GM18517 (cell line): Measurements from ENCODE around the gene TRAF3IP1.
"Not testable (repeated sequence)": the region's sequence is repeated elsewhere in the genome, so short reads cannot be mapped to it uniquely, and the experiment has no call there.

Experiments used
- ATAC-seq: cut with Tn5 transposase; IDR thresholded peaks from one replicate; pipeline ENCODE4 v1.9.1; 2021; ENCODE audit warnings: mild to moderate bottlenecking, moderate library complexity; ENCODE audit not compliant: unreplicated experiment

The TRAF3IP1 gene

GRCh38 chr2:238338710-238339394 lies 18.5 kb downstream of the TRAF3IP1 start:
- ATAC-seq: no peak

DNA sequence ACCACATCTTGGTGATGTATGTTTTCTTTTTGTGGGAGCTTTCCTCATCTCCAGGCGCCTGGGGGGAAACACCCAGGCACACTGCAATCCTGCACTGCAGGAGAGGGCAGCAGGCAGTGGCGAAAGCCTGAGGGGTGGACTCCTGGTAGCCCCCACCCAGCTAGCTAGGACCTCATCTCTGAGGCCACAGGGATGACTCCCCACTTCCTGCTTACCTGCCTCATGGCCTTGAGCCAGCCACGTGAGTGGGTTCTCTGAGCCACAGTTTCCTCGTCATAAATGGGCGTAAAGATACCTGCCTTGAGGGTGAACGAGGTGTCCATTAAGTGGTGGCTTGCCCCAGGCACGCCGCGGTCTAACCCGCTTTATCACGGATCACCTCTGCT lies 19.1 kb downstream of the TRAF3IP1 start:
- ATAC-seq: no peak

DNA sequence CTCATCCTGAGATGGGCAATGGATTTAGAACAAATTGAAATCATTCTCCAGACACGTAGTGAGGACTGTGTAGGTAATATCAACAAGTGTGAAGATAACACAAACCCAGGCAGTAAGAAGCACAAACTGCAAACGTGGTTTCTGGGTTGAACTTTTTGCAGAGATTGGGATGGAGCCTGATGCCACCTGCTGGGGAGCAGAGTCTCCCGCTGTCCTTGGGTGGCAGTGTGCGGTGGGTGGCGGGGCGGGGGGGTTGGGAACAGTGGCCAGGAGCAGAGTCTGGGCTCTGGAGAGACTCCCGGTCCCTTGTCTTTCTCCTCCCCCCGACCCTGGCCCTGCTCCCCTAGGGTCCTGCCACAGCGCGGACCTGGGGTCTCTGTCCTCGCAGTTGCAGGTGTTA lies 19.5 kb downstream of the TRAF3IP1 start:
- no peak for ATAC-seq

GRCh38 chr2:238341536-238341935 lies 21.2 kb downstream of the TRAF3IP1 start:
- ATAC-seq: no peak

GRCh38 chr2:238344035-238344434 lies 23.7 kb downstream of the TRAF3IP1 start:
- no peak for ATAC-seq

DNA sequence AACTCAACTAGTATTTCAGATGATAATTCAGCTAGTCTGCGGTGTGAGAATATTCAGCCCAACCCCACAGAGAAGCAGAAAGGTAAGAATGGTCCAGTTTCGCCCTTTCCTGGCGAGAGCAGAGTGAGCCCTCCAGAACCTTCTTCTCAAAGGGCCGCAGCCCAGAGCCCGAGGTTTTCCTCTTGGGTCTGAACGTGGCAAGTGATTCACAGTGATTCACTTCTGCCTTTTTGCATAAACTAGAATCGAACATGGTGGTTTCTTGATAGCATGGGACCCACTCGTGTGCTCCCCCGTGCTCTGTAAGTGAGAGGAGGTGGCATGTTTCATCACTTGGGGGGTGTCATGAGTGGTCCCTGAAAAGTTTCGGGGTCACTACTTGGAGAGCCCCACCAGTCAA lies 24.2 kb downstream of the TRAF3IP1 start:
- ATAC-seq: no peak

DNA sequence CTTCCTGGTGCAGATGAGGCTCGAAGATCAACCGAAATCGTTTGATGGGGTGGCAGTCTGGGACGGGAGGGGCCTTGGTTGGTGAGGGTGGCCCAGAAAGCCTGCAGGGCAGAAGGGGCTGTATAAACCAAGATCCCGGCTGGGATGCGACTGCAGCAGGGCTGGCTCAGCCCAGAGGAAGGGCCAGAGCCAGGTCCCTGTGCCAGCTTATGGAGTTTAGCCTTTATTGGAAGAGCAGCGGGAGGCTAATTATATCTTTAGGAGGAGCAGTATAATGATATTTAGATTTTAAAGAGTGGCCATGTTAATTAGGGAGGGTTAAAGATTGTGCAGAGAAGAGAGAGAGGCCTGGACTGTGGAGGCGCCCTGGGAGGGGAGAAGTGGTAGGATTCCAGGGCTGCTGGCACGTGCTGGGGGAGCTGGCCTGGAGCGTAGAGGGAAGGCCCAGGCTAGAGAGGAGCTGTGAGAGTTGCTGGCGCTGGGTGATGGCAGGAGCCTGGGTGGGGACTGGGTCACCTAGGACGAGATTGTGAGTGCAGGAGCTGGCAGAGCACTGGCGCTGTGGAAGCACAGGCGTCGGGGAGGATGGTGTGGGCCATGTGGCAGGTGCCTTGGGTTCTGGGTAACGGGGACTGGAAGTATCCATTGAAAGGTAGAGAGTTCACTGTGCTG lies 25.1 kb downstream of the TRAF3IP1 start:
- no peak for ATAC-seq

DNA sequence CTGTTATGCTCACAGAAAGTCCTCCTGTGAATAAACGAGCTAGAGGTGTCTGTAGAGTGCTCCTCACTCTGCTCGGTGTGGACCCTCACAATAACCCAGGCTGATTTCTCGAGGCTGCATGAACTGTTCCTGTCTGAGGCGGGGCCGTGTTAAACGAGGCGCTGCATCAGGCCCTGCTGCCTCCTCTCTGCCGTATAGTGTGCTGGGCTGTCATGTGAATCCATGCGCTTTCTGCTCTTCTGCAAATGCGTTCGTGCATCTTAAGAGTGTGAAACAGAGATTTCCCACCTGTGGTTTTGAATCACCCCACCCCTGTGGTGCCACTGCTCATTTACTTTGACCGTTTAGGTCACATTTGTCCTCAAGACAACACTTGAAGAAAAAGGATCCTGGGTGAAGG lies 26.2 kb downstream of the TRAF3IP1 start:
- no peak for ATAC-seq

DNA sequence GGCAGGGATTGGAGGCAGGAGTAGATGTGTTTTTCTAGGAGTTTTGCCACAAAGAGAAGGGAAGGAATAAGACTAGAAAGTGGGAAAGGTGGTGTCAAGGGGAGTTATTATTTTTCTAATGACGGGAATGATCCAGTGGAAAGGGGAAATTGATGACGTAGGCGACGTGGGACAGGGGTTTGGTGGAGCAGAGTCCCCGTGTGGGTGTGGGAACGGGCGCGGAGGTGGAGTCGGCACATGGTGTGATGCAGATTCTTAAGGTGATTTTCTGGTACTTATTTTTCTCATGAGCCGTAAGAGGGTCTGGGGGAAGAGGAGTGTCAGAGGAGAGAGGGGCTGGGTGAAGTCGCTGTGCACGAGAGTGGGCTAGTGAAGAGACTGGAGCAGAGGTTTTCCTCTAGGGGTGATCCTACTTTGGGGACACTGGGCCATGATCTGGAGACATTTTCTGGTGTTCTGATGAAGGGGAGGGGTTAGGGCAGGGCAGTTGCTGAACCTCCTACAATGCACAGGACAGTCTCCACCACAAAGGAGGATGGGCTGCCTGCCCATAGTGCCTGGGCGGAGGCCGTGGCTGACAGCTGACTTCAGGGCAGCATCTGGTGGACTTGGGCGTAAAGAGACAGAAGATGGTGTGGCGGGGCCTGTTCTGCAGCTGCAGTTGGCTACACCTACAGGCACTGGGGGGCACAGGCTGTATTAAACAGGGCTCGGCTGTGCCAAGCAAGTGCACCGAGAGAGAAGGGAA lies 30.0 kb downstream of the TRAF3IP1 start:
- no peak for ATAC-seq

DNA sequence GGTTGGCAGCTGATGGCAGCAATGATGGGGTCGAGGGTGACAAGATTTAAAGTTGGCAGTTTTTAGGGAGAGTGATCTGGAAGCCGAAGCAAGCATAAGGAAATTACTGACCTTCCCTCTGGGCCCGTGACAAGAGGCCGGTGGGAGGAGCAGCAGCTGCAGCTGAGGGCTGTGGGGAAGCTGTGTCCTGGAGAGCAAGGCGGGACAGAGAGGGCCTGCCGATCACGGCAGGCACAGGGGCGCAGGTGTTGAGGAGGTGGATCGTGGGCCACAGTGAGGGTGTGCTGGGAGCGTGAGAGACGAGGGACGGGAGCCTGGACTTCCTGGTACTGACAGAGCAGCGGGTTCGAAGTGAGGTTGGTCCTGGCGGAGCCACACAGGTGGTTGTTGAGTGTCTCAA lies 31.0 kb downstream of the TRAF3IP1 start:
- no peak for ATAC-seq

GRCh38 chr2:238352361-238352760 lies 32.0 kb downstream of the TRAF3IP1 start:
- no peak for ATAC-seq

DNA sequence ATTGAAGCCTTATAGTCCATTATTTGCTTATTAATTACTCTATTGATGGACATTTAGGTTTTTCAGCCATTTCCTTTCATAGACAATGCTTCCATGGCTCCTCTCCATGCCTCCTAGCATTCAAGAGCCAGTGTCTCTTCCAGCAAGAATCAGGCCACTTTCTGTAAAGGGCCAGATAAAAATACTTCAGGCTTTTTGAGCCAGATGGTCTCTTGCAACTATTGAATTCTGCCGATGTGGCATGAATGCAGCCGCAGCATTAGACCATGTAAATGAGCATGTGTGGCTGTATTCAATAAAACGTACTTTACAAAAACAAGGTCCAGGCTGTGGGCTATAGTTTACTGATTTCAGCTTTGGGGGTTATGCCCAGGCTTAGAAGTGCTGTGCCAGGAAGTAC lies 38.5 kb downstream of the TRAF3IP1 start:
- ATAC-seq: no peak

- no peak for ATAC-seq
These were observed 39.1 kb downstream of the TRAF3IP1 start for GRCh38 chr2:238359403-238359802.

- no peak for ATAC-seq
These were observed 41.6 kb downstream of the TRAF3IP1 start for GRCh38 chr2:238361877-238362276.

DNA sequence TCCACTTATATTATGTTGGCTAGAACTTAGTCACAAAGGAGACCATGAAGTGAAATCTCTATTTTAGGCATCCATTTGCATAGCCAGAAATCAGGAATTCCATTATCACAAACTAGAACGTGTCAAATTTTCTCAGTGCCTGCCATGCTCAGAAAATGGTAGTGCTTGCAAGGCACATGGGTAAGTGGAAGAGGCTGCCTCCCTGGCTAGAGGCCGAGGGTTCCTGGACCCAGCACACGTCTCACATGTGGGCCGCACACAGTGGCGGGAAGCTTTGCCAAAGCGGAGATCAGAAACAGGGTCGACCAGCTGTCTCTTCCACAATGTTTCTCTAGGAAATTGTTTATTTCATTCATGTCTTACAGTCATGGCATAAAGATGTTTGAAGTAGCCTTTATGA lies 42.3 kb downstream of the TRAF3IP1 start:
- no peak for ATAC-seq

- no peak for ATAC-seq
These were observed 49.3 kb downstream of the TRAF3IP1 start for GRCh38 chr2:238369591-238370040.

DNA sequence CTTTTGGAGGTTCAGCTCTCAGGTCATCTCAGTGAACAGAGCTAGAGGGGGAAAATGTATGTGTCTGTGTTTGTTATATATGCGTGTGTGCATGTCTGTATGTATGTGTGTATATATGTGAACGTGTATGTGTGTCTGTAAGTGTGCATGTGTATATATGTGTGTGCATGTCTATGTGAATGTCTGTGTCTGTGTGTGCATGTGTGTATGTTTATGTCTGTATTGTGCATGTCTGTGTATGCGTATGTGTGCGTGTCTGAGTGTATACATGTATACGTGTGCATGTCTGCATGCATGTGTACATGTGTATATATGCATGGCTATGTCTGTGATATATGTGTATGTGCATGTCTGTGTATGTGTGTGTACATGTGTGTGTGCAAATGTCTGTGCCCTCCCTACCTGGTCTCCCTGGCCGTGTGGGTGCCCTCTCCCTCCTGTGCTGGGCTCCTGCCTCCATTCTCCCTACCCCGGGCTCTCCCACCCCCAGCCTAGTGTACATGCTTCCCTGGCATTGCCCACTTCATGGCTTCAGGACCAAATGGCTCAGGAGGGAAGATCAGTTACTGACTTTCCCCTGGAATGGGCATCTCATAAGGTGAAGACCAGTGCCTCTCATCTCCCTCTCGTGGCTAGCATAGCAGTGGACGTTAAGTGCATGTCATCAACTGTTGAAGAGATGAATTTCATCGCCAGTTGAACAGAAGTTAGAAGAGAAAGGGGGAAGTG lies 49.9 kb downstream of the TRAF3IP1 start:
- no peak for ATAC-seq

DNA sequence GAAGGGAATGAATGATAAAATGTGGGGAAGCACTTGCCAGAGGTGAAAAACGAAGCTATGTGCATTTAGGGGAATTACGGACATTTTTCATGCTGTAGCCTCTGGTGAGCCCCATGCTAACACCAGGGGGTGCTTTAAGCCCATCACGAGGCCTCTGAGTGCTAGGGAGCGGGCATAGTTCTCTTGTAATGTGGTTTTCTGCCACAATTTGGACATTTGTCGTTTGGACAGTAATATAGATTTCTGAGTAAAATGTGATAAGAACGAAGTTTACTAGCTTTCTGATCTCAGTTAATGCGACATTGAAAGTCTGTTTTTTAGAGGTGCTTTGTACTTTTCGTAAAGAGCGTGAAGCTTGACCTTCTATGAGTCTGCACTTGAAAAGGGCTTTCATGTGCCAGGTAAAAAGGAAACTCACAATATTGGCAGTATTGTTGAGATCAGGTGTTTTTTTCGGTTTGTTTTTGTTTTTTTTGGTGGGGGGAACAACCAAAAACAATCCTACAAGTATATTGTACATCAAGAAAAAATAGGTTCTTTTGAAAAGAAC lies 50.6 kb downstream of the TRAF3IP1 start:
- no peak for ATAC-seq

GRCh38 chr2:238372277-238372676 lies 52.0 kb downstream of the TRAF3IP1 start:
- ATAC-seq: not testable (repeated sequence)

DNA sequence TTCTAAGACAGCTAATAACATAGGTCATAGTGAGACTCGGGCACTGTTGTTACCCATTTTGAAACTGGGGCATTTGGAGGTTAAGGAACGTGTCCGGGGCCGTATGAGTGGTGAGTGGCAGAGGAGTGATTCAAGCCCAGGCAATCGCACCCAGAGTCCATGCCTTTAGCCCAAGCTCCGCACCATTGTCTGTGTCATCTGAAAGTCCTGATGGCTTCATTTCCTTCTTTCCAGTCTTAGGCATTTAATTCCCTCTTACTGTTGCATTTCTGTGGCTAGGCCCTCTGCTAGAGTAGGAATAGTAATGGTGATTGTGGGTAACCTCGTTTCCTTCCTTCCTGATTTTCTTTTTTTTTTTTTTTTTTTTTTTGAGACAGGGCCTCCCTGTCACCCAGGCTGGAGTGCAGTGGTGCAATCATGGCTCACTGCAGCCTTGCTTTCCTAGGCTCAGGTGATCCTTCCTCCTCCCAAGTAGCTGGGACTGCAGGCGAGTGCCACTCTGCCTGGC lies 56.6 kb downstream of the TRAF3IP1 start:
- no peak for ATAC-seq
